ENCODE data around the gene APOL6.
"Not testable (repeated sequence)": the region's sequence is repeated elsewhere in the genome, so short reads cannot be mapped to it uniquely, and the experiment has no call there.

The APOL6 gene

DNA sequence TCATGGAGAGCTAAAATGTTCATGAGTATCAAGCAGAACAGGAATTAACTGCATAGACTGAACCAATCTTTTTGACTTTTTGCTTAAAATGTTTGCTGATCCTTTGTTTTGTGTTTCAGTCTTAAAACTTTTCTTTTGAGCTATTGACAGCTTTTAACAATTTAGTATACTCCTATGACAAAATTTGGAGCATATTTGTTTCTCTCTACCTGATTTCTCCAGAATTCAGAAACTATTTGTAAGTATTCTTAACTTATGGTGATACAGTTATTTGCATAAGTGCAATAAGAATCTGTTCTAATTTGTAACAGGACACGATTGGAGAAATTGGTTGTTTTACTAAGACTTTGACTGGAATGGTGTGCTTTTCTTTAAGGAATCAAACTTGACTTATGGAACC, 18.5 kb downstream of the APOL6 start:
- H3K4me1 ChIP-seq (ENCODE audit: insufficient read depth, low read length), result peaks cover 12% of the 10 kb centered on the region; the same call in 1 of the 2 replicates
- not testable (repeated sequence) for H3K4me3 ChIP-seq (ENCODE audit: low read length); H3K36me3 ChIP-seq (ENCODE audit: insufficient read depth, low read depth, low read length); H3K27me3 ChIP-seq (ENCODE audit: insufficient read depth, low read length); H3K9ac ChIP-seq (ENCODE audit: low read depth, low read length); H3K27ac ChIP-seq (ENCODE audit: low read length)
- H3K9me3 ChIP-seq (ENCODE audit: insufficient read depth, low read depth, low read length), result peaks cover 43% of the 10 kb centered on the region

DNA sequence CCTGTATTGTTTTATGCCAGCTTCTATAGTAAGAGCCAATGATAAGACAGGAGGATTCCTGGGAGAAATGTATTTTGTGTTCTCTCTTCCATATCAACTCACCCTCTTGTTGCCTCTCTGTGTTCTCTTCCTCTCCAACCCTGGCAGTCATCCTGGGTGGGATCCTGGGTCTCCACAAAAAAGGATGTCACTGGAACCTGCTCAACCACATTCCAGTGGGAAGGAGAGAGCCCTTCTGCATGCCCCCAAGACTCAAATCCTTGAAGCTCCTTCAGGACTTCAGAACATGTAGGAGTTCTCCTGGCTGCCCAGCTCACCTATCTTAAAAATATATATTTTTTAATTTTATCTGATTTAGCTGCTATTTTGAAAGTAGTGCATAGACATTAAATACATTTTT, 26.1 kb downstream of the APOL6 start:
- Histone ChIP-seq H3K36me3 (ENCODE audit: insufficient read depth, low read depth, low read length) (no peaks in the 10 kb centered on the region), H3K9me3 (ENCODE audit: insufficient read depth, low read depth, low read length) (peaks cover 30% of the 10 kb centered on the region; the same call in 1 of the 2 replicates), H3K9ac (ENCODE audit: low read depth, low read length) (no peak overlapping the region), H3K27ac (ENCODE audit: low read length) (no peak overlapping the region), H3K4me1 (ENCODE audit: insufficient read depth, low read length) (peaks cover 8% of the 10 kb centered on the region), H3K27me3 (ENCODE audit: insufficient read depth, low read length) (no peaks in the 10 kb centered on the region), H3K4me3 (ENCODE audit: low read length) (no peak overlapping the region; the same call in 1 of the 2 replicates)

DNA sequence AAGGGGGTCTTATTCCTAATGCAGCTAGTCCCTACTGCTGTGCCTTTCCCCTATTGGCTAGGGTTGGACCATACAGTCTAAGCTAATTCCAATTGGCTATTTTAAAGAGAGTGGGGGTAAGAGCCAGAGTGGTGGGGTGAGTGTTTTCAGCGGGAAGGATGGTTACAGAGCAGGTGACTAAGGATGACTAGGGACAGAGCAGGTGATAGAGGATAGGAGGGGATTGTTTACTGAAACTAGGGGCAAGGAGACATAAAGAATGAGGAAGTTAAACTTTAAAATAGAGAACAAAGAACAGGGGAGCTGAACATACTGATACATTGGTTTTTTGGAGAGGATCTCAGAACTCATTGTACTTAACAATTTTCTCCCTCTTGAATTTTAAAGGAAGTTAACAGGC, 27.8 kb downstream of the APOL6 start:
- peaks cover 30% of the 10 kb centered on the region; the same call in 1 of the 2 replicates for H3K9me3 ChIP-seq (ENCODE audit: insufficient read depth, low read depth, low read length)
- H3K27ac ChIP-seq (ENCODE audit: low read length); H3K9ac ChIP-seq (ENCODE audit: low read depth, low read length); H3K36me3 ChIP-seq (ENCODE audit: insufficient read depth, low read depth, low read length); H3K27me3 ChIP-seq (ENCODE audit: insufficient read depth, low read length); H3K4me1 ChIP-seq (ENCODE audit: insufficient read depth, low read length); H3K4me3 ChIP-seq (ENCODE audit: low read length): not testable (repeated sequence)

DNA sequence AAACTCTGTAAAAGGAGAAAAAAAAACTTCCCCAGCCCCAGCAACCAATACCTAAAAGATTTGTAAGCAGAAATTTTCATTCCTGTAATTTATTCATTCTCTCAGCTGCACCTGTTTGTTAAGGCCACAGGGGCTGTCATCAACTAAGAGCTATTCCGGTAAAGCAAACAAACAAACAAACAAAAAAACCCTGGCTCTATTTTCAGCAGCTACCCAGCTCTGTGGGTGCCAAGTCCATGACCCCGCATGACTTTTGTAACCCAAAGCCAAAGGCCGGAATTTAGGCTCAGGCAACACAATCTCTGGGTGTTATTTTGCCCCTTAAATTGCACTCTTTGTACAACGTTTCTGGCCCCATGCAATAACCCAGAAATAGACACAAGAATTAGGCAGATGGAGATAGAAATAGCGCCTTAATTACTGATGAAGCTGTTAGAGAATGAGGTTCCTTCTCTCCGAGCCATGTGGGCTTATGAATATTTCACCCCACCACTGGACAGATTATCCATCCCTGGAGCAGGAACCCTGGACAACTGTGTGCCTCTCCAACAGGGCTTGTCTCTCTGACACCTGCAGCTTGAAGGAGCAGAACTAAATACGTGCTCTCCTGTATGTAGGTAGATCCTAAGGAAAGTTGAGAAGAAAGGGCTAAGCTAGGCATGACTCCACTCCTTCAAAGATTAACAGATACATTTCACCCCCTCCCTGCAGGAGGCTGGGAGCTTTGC, 29.4 kb downstream of the APOL6 start:
- Histone ChIP-seq H3K9me3 (ENCODE audit: insufficient read depth, low read depth, low read length) (peaks cover 35% of the 10 kb centered on the region; the same call in 1 of the 2 replicates), H3K4me1 (ENCODE audit: insufficient read depth, low read length) (peaks cover 8% of the 10 kb centered on the region), H3K36me3 (ENCODE audit: insufficient read depth, low read depth, low read length) (no peaks in the 10 kb centered on the region), H3K4me3 (ENCODE audit: low read length) (no peak overlapping the region), H3K9ac (ENCODE audit: low read depth, low read length) (no peak overlapping the region), H3K27me3 (ENCODE audit: insufficient read depth, low read length) (no peaks in the 10 kb centered on the region), H3K27ac (ENCODE audit: low read length) (no peak overlapping the region)

DNA sequence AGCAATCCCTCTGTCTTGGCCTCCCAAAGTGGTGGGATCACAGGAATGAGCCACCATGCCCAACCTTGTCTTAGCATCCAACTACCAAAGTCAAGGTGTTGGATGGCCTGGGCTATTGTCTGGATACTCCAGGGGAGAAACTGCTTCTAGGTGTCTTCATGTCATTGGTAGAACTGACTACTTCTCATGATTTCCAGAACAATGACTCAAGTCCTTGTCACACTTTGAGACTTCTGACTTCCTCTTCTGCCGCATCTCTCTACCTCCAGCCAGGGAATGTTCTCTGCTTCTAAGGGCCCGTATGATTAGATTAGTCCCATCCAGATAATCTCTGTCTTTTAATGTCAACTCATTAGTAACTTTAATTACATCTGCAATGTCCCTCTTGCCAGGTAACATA, 30.6 kb downstream of the APOL6 start:
- Histone ChIP-seq H3K36me3 (ENCODE audit: insufficient read depth, low read depth, low read length) (no peaks in the 10 kb centered on the region), H3K9me3 (ENCODE audit: insufficient read depth, low read depth, low read length) (peaks cover 26% of the 10 kb centered on the region; the same call in 1 of the 2 replicates)

GRCh38 chr22:35679492-35679891, 31.2 kb downstream of the APOL6 start:
- H3K27ac ChIP-seq (ENCODE audit: low read length); H3K9ac ChIP-seq (ENCODE audit: low read depth, low read length); H3K27me3 ChIP-seq (ENCODE audit: insufficient read depth, low read length); H3K36me3 ChIP-seq (ENCODE audit: insufficient read depth, low read depth, low read length); H3K4me3 ChIP-seq (ENCODE audit: low read length); H3K4me1 ChIP-seq (ENCODE audit: insufficient read depth, low read length): not testable (repeated sequence)
- peaks cover 26% of the 10 kb centered on the region; the same call in 1 of the 2 replicates for H3K9me3 ChIP-seq (ENCODE audit: insufficient read depth, low read depth, low read length)

More for the DNA sequence above, 30.6 kb downstream of the APOL6 start:
- H3K4me3 ChIP-seq (ENCODE audit: low read length), result no peak overlapping the region
- H3K27me3 ChIP-seq (ENCODE audit: insufficient read depth, low read length), result no peaks in the 10 kb centered on the region
- no peak overlapping the region for H3K9ac ChIP-seq (ENCODE audit: low read depth, low read length)
- H3K4me1 ChIP-seq (ENCODE audit: insufficient read depth, low read length), result peaks cover 8% of the 10 kb centered on the region
- H3K27ac ChIP-seq (ENCODE audit: low read length), result no peak overlapping the region

DNA sequence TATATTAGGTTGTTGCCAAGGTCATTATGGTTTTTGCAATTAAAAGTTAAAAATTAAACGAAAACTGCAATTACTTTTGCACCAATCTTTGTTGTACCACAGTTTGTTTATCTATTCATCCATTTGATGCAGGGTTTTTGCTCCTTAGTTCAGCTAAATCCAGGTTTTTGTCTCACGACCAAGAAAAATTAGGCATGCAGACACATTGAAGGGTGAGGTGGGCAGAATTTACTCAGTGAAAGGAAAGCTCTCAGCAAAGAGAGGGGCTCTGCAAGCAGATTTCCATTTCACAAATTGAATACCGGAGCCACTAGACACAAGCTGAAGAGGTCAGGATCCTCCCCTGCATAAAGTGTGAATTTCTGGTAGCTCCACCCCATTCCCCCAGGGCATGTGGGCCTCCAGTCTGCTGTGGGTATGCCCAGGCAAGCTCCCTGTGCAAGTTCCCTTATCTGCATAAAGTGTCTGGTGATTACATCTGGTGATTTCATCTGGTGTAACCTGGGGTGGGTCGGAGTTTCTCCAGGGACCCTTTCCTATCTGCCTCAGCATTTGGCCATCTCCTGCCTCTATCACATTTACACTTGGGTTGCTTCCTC, 33.3 kb downstream of the APOL6 start:
- no peak overlapping the region for H3K27ac ChIP-seq (ENCODE audit: low read length)
- no peaks in the 10 kb centered on the region for H3K27me3 ChIP-seq (ENCODE audit: insufficient read depth, low read length)
- no peak overlapping the region for H3K9ac ChIP-seq (ENCODE audit: low read depth, low read length)
- H3K36me3 ChIP-seq (ENCODE audit: insufficient read depth, low read depth, low read length), result no peaks in the 10 kb centered on the region
- peaks cover 4% of the 10 kb centered on the region; the same call in 1 of the 2 replicates for H3K4me1 ChIP-seq (ENCODE audit: insufficient read depth, low read length)
- no peak overlapping the region for H3K4me3 ChIP-seq (ENCODE audit: low read length)
- H3K9me3 ChIP-seq (ENCODE audit: insufficient read depth, low read depth, low read length), result peaks cover 15% of the 10 kb centered on the region; the same call in 1 of the 2 replicates

DNA sequence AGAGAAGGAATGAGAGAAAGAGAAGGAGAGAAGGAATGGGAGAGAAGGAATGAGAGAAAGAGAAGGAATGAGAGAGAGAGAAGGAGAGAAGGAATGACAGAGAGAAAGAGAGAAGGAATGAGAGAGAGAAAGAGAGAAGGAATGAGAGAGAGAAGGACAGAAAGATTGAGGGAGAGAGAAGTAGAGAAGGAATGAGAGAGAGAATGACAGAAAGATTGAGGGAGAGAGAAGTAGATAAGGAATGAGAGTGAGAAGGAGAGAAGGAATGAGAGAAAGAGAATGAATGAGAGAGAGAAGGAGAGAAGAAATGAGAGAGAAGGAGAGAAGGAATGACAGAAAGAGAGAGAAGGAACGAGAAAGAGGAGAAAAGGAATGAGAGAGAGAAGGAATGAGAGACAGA, 35.3 kb downstream of the APOL6 start:
- Histone ChIP-seq H3K4me3 (ENCODE audit: low read length) (no peak overlapping the region), H3K27ac (ENCODE audit: low read length) (no peak overlapping the region), H3K27me3 (ENCODE audit: insufficient read depth, low read length) (no peaks in the 10 kb centered on the region), H3K9ac (ENCODE audit: low read depth, low read length) (no peak overlapping the region), H3K9me3 (ENCODE audit: insufficient read depth, low read depth, low read length) (peaks cover 15% of the 10 kb centered on the region; the same call in 1 of the 2 replicates), H3K4me1 (ENCODE audit: insufficient read depth, low read length) (no peaks in the 10 kb centered on the region), H3K36me3 (ENCODE audit: insufficient read depth, low read depth, low read length) (no peaks in the 10 kb centered on the region)

DNA sequence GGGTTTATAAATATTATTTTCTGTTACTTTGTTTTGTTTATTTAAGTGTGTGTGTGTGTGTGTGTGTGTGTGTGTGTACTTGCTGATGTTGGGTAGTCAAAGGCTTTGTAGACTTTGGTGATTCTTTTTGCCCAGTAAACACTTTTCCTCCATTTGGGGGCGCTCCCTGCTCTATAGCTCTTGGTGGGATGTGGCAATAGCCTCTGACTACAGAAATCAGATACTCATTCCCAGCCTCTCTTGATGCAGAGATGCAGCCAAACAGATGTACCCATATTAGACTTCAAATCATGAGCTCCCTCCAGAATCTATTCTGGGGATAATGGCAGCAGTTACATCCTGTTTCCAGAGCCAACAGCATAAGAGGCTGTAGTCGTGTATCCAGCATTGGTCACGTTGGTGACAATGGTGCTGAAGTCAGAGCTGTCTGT, 36.0 kb downstream of the APOL6 start:
- no peak overlapping the region for H3K9ac ChIP-seq (ENCODE audit: low read depth, low read length)
- H3K9me3 ChIP-seq (ENCODE audit: insufficient read depth, low read depth, low read length), result peaks cover 15% of the 10 kb centered on the region; the same call in 1 of the 2 replicates
- no peak overlapping the region for H3K4me3 ChIP-seq (ENCODE audit: low read length)
- no peaks in the 10 kb centered on the region for H3K27me3 ChIP-seq (ENCODE audit: insufficient read depth, low read length)
- H3K27ac ChIP-seq (ENCODE audit: low read length), result no peak overlapping the region
- H3K36me3 ChIP-seq (ENCODE audit: insufficient read depth, low read depth, low read length), result no peaks in the 10 kb centered on the region
- no peaks in the 10 kb centered on the region for H3K4me1 ChIP-seq (ENCODE audit: insufficient read depth, low read length)

- H3K4me3 ChIP-seq (ENCODE audit: low read length), result no peak overlapping the region
- H3K36me3 ChIP-seq (ENCODE audit: insufficient read depth, low read depth, low read length), result no peaks in the 10 kb centered on the region
- H3K4me1 ChIP-seq (ENCODE audit: insufficient read depth, low read length), result no peaks in the 10 kb centered on the region
- H3K27ac ChIP-seq (ENCODE audit: low read length), result no peak overlapping the region
- H3K9ac ChIP-seq (ENCODE audit: low read depth, low read length), result no peak overlapping the region
- H3K27me3 ChIP-seq (ENCODE audit: insufficient read depth, low read length), result no peaks in the 10 kb centered on the region
- H3K9me3 ChIP-seq (ENCODE audit: insufficient read depth, low read depth, low read length), result peaks cover 15% of the 10 kb centered on the region; the same call in 1 of the 2 replicates
Measured at GRCh38 chr22:35684732-35685131, 36.5 kb downstream of the APOL6 start.

GRCh38 chr22:35685731-35686130, 37.5 kb downstream of the APOL6 start:
- Histone ChIP-seq H3K27me3 (ENCODE audit: insufficient read depth, low read length) (no peaks in the 10 kb centered on the region), H3K9ac (ENCODE audit: low read depth, low read length) (no peak overlapping the region), H3K4me1 (ENCODE audit: insufficient read depth, low read length) (no peaks in the 10 kb centered on the region), H3K36me3 (ENCODE audit: insufficient read depth, low read depth, low read length) (no peaks in the 10 kb centered on the region), H3K9me3 (ENCODE audit: insufficient read depth, low read depth, low read length) (peaks cover 15% of the 10 kb centered on the region; the same call in 1 of the 2 replicates), H3K27ac (ENCODE audit: low read length) (no peak overlapping the region), H3K4me3 (ENCODE audit: low read length) (no peak overlapping the region)

DNA sequence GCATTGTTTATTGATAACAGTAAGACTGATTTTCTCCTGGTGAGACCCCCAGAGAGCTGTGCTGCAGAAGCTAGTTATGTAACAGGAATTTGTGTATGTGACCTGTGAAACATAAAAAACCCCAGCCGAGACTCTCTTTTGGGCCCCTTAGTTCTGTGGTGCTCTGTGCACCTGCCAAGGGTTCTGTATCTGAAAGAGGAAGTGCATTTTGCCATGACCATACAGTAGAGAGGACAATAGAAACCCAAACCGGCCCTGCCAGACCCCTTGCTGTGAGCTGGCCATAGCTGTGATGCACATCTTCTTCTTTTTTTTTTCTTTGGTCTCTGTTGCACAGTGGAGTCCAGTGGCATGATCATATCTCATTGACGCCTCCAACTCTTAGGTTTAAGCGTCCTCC, 38.1 kb downstream of the APOL6 start:
- Histone ChIP-seq H3K36me3 (ENCODE audit: insufficient read depth, low read depth, low read length) (no peaks in the 10 kb centered on the region), H3K4me1 (ENCODE audit: insufficient read depth, low read length) (no peaks in the 10 kb centered on the region), H3K27me3 (ENCODE audit: insufficient read depth, low read length) (no peaks in the 10 kb centered on the region), H3K9ac (ENCODE audit: low read depth, low read length) (no peak overlapping the region), H3K9me3 (ENCODE audit: insufficient read depth, low read depth, low read length) (peaks cover 9% of the 10 kb centered on the region; the same call in 1 of the 2 replicates), H3K27ac (ENCODE audit: low read length) (no peak overlapping the region), H3K4me3 (ENCODE audit: low read length) (no peak overlapping the region)
